Activated CD4-positive, alpha-beta T cell treated with anti-CD3 and anti-CD28 coated beads for 36 hours (primary cell): ENCODE data around the gene TYMP. TPM values are rescaled to one million over a fixed set of nuclear protein-coding genes. Genes with fewer than 3 reads are reported as not detected.

Source experiments
- ATAC-seq: fragments of 200-7000 bp; cut with Tn5 transposase; one replicate; pipeline ENCODE4 v1.10.0; 2021; ENCODE audit warnings: mild to moderate bottlenecking, moderate library complexity
- CTCF ChIA-PET: fragments of 350-600 bp; sonication (Branson Sonifier 250); formaldehyde crosslinking; loops from one replicate; lab custom pipeline; 2021; ENCODE audit warnings: antibody characterized with exemption; lab: Charles Lee
- POLR2A ChIA-PET: fragments of 350-600 bp; sonication (Branson Sonifier 250); formaldehyde crosslinking; loops from one replicate; lab custom pipeline; 2021; ENCODE audit warnings: antibody characterized with exemption, inconsistent platforms; lab: Charles Lee
- DNase-seq: peaks from one replicate; pipeline ENCODE4 v3.0.0-alpha.2; 2020
- H3K27ac Mint-ChIP-seq: one replicate; pipeline ENCODE4 v1.8.0; 2021; ENCODE audit warnings: mixed read lengths
- H3K27me3 Mint-ChIP-seq: one replicate; pipeline ENCODE4 v1.8.0; 2021; ENCODE audit warnings: mixed read lengths
- H3K36me3 Mint-ChIP-seq: one replicate; pipeline ENCODE4 v1.8.0; 2021; ENCODE audit warnings: low read depth, mixed read lengths
- H3K4me1 Mint-ChIP-seq: one replicate; pipeline ENCODE4 v1.8.0; 2021; ENCODE audit warnings: mixed read lengths
- H3K4me3 Mint-ChIP-seq: one replicate; pipeline ENCODE4 v1.8.0; 2021; ENCODE audit warnings: mild to moderate bottlenecking, moderate library complexity, mixed read lengths
- H3K9me3 Mint-ChIP-seq: one replicate; pipeline ENCODE4 v1.8.0; 2021; ENCODE audit warnings: low read depth, mixed read lengths
- intact Hi-C, 2 experiments: fragments of 100-400 bp; cut with DNase I in 1 of 2; cut with micrococcal nuclease in 1 of 2; formaldehyde crosslinking; loops; one replicate each; pipeline versions ENCODE4 v1.14.2 to v1.15.1; 2022 to 2024; cut with DNase I, micrococcal nuclease
- total RNA-seq, 2 experiments: library from RNA; stranded (reverse); gene quantifications; one replicate each; pipeline ENCODE4 v1.2.3, GENCODE V29; 2021

TYMP gene
- total RNA-seq, 2 experiments from 2014 or later, result 26.9 to 44.3 TPM

DNA sequence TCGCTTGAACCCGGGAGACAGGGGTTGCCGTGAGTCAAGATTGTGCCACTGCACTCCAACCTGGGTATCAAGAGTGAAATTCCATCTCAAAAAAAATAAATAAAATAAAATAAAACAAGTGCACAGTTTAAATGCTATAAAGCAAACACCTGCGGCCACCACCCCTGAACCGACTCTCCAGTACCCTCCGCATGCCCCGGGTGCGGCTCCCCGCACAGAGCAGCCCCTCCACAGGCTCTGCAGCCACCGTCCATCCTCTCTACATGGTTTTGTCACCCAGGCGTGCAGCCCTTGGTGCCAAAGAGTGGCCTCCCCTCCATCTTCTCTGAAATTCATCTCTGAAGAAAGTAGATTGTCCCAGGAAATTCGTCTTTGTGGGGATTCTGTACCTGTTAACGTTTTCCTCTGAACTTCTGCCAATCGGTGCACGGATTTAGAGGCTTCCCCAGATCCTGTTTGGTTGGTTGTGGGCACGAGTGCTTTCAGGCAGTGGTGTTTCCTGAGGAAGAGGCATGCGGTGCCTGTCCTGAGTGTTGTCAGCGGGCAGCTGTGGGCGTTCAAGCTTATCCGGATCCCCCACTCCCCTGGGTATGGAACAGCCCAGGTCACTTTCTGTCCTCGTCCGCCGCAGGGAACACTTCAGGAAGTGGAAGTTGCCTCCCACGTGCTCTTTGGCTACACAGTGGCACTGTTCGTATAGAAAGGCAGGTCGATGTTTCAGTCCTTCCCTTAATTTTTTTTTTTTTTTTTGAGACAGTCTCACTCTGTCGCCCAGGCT is 39.1 kb downstream of the TYMP start:
- no peaks in the 10 kb centered on the region for H3K36me3 Mint-ChIP-seq
- H3K4me1 Mint-ChIP-seq, result peaks cover 7% of the 10 kb centered on the region
- POLR2A ChIA-PET, result no interaction called here
- intact Hi-C loops, result no loop called here
- CTCF ChIA-PET, result interaction anchor here (0.6 to 1.0 kb wide), 3 partner anchors 20 to 235 kb away, joined by 3 read pairs; no protein-coding TSS in a partner anchor
- H3K27me3 Mint-ChIP-seq, result no peaks in the 10 kb centered on the region
- peak; percentile 42 for DNase-seq
- H3K9me3 Mint-ChIP-seq, result no peaks in the 10 kb centered on the region
- ATAC-seq, result peak; percentile 38
- no peak overlapping the region for H3K4me3 Mint-ChIP-seq
- no peak overlapping the region for H3K27ac Mint-ChIP-seq

DNA sequence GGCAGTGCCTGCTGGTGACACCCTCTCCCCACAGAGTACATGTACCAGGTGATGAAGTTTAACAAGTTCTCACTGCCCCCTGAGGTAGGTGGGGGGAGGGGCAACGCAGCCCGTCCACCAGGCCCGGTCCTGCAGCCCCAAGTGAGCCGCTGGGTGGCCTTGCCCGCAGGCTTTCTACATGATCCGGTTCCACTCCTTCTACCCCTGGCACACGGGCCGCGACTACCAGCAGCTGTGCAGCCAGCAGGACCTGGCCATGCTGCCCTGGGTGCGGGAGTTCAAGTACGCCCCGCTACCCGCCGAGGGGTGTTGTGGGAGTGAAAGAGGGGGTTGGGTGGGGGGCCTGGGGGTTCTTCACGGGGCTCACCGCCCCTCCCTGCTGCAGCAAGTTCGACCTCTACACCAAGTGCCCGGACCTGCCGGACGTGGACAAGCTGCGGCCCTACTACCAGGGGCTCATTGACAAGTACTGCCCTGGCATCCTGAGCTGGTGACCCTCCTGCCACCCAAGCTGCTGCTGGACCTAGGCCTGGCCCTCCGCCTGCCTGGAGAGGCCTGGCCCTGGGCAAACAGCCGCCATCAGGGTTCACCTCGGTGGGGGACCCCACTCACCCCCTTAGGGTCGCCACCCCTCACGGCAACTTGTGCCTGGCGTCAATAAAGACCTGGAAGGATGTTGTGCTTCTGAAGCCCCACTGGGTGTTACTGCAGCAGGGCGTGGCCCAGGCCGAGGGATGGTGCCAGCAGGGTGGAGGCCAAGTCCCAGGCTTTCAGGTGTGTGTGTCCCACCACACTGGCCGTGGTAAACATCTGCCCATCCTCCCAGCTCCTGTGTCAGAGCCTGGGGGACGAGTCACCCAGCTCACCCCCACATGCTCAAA is 40.2 kb downstream of the TYMP start:
- intact Hi-C loops, result no loop called here
- H3K9me3 Mint-ChIP-seq, result no peaks in the 10 kb centered on the region
- no peak overlapping the region for H3K4me3 Mint-ChIP-seq
- no peaks in the 10 kb centered on the region for H3K27me3 Mint-ChIP-seq
- ATAC-seq, result no peak
- H3K4me1 Mint-ChIP-seq, result peaks cover 7% of the 10 kb centered on the region
- no peak overlapping the region for H3K27ac Mint-ChIP-seq
- no peak for DNase-seq
- H3K36me3 Mint-ChIP-seq, result no peaks in the 10 kb centered on the region
- POLR2A ChIA-PET, result no interaction called here
- CTCF ChIA-PET, result interaction anchor here (1.0 kb wide), 1 partner anchor 19 kb away, joined by 3 read pairs; no protein-coding TSS in a partner anchor

DNA sequence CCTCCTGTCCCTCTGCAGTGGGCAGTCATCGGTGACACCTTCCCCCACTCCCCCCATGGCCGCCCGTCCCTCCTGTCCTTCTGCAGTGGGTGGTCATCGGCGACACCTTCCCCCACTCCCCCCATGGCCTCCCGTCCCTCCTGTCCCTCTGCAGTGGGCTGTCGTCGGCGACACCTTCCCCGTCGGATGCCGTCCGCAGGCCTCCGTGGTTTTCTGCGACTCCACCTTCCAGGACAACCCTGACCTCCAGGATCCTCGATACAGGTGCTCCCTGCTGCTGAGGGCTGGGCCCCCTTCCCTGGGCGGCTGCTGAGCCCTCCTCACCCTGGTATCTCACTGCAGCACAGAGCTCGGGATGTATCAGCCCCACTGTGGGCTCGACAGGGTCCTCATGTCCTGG is 40.9 kb downstream of the TYMP start:
- no peaks in the 10 kb centered on the region for H3K36me3 Mint-ChIP-seq
- ATAC-seq, result no peak
- POLR2A ChIA-PET, result no interaction called here

DNA sequence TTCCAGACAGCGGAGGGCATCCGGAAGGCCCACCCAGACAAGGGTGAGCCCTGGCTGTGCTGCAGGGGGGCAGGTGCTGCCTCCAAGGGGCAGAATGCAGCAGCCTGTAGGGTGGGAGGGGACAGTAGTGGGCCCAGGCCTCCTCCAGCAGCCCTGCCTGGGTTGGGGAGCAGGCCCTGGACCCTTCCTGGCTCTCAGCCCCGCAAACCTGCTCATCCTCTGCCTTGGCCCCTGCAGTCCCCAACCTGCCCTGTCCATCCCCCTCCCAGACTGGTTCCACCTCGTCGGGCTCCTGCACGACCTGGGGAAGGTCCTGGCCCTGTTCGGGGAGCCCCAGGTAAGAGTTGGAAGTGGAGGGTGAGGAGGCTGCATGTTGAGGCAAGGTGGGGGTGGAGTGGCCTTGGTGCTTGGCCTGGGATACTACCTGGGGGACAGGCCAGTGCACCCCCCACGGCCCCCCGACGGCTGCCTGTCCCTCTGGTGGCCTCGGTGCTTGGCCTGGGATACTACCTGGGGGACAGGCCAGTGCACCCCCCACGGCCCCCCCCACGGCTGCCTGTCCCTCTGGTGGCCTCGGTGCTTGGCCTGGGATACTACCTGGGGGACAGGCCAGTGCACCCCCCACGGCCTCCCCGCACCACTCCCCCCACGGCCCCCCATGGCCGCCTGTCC is 41.7 kb downstream of the TYMP start:
- CTCF ChIA-PET, result no interaction called here
- Mint-ChIP-seq H3K9me3 (no peaks in the 10 kb centered on the region), H3K4me3 (no peak overlapping the region), H3K4me1 (peaks cover 7% of the 10 kb centered on the region), H3K36me3 (no peaks in the 10 kb centered on the region), H3K27ac (no peak overlapping the region), H3K27me3 (no peaks in the 10 kb centered on the region)
- ATAC-seq (no peak), DNase-seq (no peak)
- intact Hi-C loops, result no loop called here
- POLR2A ChIA-PET, result no interaction called here

More for the DNA sequence above, 40.9 kb downstream of the TYMP start:
- DNase-seq, result no peak
- no peaks in the 10 kb centered on the region for H3K9me3 Mint-ChIP-seq
- CTCF ChIA-PET, result no interaction called here
- intact Hi-C loops, result no loop called here
- H3K4me1 Mint-ChIP-seq, result peaks cover 7% of the 10 kb centered on the region
- H3K4me3 Mint-ChIP-seq, result no peak overlapping the region
- no peaks in the 10 kb centered on the region for H3K27me3 Mint-ChIP-seq
- H3K27ac Mint-ChIP-seq, result no peak overlapping the region

DNA sequence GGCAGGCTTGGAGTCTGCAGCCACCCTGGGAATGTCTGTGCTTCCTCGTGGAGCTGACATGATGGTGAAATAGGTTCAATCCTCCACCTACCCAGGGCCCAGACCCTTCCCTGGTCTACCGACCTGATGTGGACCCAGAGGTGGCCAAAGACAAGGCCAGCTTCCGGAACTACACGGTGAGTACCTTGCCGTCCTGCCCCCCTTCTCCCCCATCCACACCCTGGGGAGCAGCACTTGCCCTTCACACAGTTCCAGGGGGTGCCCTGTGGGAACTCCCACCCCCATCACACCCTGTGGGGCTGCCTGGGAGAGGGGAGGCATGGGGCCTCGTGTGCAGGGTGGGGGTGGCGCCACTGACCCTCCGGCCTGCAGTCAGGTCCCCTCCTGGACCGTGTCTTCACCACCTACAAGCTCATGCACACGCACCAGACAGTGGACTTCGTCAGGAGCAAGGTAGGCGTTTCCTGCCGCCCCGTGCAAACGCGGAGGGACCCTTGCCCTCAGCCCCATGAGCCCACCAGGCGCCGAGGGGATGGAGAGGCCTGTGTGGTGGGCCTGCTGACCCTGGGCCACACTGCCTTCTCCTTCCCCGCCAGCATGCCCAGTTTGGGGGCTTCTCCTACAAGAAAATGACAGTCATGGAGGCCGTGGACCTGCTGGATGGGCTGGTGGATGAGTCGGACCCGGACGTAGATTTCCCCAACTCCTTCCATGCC is 42.4 kb downstream of the TYMP start:
- no peak overlapping the region for H3K27ac Mint-ChIP-seq
- ChIA-PET POLR2A (no interaction called here), CTCF (interaction anchor here (0.6 kb wide), 1 partner anchor 121 kb away, joined by 3 read pairs; no protein-coding TSS in a partner anchor)
- DNase-seq (no peak), ATAC-seq (no peak)
- H3K36me3 Mint-ChIP-seq, result no peaks in the 10 kb centered on the region
- intact Hi-C loops, result no loop called here
- peaks cover 7% of the 10 kb centered on the region for H3K4me1 Mint-ChIP-seq
- no peak overlapping the region for H3K4me3 Mint-ChIP-seq
- H3K9me3 Mint-ChIP-seq, result no peaks in the 10 kb centered on the region
- no peaks in the 10 kb centered on the region for H3K27me3 Mint-ChIP-seq

DNA sequence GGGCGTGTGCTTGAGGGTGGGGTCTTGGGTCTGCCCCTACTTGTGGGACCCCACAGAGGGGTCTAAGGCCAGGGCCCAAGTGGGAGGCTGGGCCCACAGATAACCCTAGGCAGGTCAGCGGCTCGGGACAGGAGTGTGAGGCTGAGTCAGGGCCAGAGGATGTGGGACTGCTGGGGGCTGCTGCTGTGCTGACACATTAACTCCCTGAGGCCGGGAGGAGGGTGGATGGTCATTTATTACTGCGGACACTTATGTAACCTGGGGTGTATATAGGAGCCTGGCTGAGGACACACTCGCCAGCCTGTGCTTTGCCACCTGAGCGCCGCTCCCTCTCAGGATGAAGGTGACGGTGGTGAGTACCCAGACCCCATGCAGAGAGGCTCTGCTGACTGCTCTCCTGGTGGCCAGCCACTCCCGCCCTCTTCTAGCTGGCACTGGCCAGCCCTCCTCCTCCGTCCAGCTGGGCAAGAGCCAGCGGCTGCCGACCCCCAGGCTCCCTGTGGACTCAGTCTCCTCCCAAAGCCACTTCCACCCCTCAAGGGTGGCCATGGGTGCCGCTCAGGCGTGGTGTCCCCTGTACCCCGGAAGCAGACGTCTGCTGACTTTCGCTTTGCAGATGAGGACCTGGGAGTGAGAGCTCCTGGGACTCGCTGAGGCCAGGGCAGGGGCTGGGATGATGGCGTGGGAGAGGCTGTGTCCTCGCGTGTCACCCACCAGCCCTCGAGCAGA is 43.1 kb downstream of the TYMP start, which contains the start of gene MIOX:
Gene MIOX (plus strand): TSS at position 299 of the 729 bp plus-strand sequence. CDS start 39 bp downstream, at position 338.
- intact Hi-C loops, result no loop called here
- H3K4me1 Mint-ChIP-seq, result peaks cover 7% of the 10 kb centered on the region
- ChIA-PET CTCF (interaction anchor here (0.6 kb wide), 1 partner anchor 121 kb away, joined by 3 read pairs; no protein-coding TSS in a partner anchor), POLR2A (no interaction called here)
- H3K27me3 Mint-ChIP-seq, result no peaks in the 10 kb centered on the region
- ATAC-seq (no peak), DNase-seq (peak; percentile 5)
- H3K9me3 Mint-ChIP-seq, result no peaks in the 10 kb centered on the region
- no peak within 1 kb of the TSS for H3K4me3 Mint-ChIP-seq
- H3K36me3 Mint-ChIP-seq, result no peaks in the 10 kb centered on the region
- H3K27ac Mint-ChIP-seq, result no peak within 1 kb of the TSS

DNA sequence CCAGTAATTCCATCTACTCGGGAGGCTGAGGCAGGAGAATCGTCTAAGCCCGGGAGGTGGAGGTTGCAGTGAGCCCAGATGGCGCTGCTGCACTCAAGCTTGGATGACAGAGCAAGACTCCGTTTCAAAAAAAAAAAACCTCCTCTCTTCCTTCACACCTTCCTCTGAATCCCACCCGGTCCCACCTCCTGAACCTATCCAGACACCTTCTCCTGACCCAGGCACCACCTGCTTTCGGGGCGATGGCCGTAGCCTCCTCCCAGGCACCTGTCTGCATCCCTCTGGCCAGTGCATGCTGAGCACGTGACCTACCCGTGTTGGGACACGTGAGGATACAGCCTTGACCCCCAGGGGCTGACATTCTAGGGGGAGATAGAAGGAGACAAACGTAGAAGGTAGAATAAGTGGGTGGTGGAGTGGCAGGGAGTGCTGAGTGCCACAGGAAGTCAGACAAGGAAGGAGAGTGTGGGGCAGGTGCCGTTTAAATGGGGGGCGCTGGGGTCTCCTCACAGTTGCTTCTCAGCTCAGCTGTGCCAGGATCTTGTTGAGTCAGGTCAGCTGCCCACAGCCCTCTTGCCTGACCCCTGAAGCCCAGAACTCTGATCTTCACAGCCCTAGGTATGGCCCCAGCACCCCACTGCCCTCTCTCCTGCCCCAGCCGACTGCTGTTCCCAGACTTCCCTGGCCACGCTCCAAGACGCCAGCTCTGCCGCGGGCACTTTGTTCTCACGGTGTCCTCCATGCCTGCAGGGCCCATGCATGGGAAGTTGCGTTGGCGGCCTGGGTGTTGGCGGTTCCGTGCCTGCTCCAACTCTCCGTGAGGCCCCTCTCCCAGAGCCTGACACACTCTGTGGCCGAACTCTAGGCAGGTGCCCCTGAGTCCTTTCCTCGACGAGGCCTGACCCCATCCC is 44.3 kb downstream of the TYMP start:
- Mint-ChIP-seq H3K36me3 (no peaks in the 10 kb centered on the region), H3K27me3 (no peaks in the 10 kb centered on the region), H3K4me1 (no peaks in the 10 kb centered on the region), H3K4me3 (no peak overlapping the region), H3K27ac (no peak overlapping the region), H3K9me3 (no peaks in the 10 kb centered on the region)
- intact Hi-C loops, result no loop called here
- ATAC-seq, result no peak
- ChIA-PET POLR2A (no interaction called here), CTCF (interaction anchor here (0.7 to 1.1 kb wide), 3 partner anchors 11 to 25 kb away, joined by 3 to 4 read pairs (median 3); no protein-coding TSS in a partner anchor)
- peak; percentile 8 for DNase-seq

DNA sequence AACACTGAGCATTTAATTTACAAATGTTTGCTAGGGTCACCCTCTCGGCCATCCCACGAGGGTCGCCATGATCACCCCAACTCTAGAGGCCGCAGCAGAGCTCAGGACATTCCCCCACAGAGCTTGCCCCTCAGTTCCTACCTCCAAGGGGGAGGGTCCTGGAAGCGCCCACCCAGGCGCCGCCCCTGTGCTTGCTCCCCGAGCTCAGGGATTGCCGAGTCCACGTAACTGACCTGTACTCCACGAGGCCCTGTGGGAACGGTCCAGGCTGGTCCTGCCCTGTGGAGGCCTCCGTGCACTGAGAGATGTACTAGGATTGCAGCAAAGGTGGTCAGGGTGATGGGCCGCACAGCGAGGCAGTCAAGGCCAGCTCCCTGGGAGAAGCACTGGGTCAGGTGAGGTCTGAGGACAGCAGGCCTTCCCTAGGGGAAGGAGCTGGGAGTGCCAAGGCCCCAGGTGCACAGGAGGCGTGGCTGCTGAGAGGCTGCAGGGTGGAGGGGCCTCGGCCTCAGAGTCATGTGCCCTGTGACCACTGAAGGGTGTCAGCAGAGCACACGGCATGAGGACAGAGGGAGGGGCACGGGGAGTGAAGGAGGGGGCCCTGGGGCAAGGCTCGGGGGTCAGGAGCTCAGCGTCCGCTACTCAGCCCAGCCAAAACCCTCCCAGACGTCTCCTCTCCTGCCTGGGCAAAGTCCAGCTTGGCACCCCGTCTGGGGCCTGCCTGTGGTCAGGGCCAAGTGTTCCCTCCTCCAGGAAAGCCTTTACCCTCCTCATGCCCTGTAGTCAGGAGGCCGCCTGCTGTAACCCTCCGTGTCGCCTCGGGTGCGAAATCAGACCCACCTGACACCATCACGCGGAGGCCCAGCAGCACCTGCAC is 45.6 kb downstream of the TYMP start:
- ChIA-PET CTCF (interaction anchor here (0.6 to 1.3 kb wide), 4 partner anchors 12 to 249 kb away, joined by 3 to 5 read pairs (median 3); no protein-coding TSS in a partner anchor), POLR2A (no interaction called here)
- no peak overlapping the region for H3K4me3 Mint-ChIP-seq
- H3K4me1 Mint-ChIP-seq, result no peaks in the 10 kb centered on the region
- H3K27ac Mint-ChIP-seq, result no peak overlapping the region
- H3K36me3 Mint-ChIP-seq, result no peaks in the 10 kb centered on the region
- H3K9me3 Mint-ChIP-seq, result no peaks in the 10 kb centered on the region
- intact Hi-C loops, result no loop called here
- ATAC-seq (no peak), DNase-seq (no peak)
- peaks cover 8% of the 10 kb centered on the region for H3K27me3 Mint-ChIP-seq

DNA sequence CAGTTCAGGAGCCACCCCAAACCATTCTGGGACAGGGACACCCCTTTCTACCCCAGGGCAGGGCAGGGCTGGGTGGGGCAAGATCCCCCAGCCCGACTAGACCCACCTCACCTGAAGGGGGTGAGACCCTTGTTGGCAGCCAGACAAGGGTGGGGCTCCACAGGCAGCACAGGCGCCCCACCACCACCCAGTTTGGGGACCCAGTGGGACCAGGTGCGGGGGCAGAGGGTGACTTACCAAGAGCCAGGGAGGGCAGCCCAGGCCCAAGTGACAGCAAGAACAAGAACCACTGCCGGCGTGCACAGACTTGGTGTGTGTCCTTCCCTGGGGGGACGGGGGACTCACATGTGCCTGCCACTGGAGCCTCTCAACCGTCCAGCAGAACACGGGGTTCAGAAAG is 46.3 kb downstream of the TYMP start:
- peaks cover 8% of the 10 kb centered on the region for H3K27me3 Mint-ChIP-seq
- no peak for DNase-seq
- H3K36me3 Mint-ChIP-seq, result no peaks in the 10 kb centered on the region
- H3K4me1 Mint-ChIP-seq, result no peaks in the 10 kb centered on the region
- ATAC-seq, result no peak
- H3K4me3 Mint-ChIP-seq, result no peak overlapping the region
- H3K27ac Mint-ChIP-seq, result no peak overlapping the region
- CTCF ChIA-PET, result interaction anchor here (1.3 kb wide), 2 partner anchors 13 to 16 kb away, joined by 3 to 5 read pairs; no protein-coding TSS in a partner anchor
- POLR2A ChIA-PET, result no interaction called here
- no peaks in the 10 kb centered on the region for H3K9me3 Mint-ChIP-seq
- intact Hi-C loops, result no loop called here
